Astrocyte (in vitro differentiated cells and primary cell): ENCODE data around the gene TIMM44. TPM values are rescaled to one million over a fixed set of nuclear protein-coding genes. Genes with fewer than 3 reads are reported as not detected.
A peak's percentile ranks its signal among the peaks of the same experiment; 100 is the strongest.

Experiments used
- DNase-seq: peaks from one replicate; pipeline ENCODE4 v3.0.0-alpha.2; 2010; ENCODE audit warnings: low read depth
- FAIRE-seq: peaks from 2 replicates; lab custom pipeline; 2011; peaks lifted over from hg19 to GRCh38; lab: Jason Lieb, UNC
- H2AFZ ChIP-seq: 2 replicates; pipeline ENCODE4 v1.6.0; 2012; ENCODE audit warnings: low read depth, low read length, inconsistent platforms
- H3K27ac ChIP-seq: 2 replicates; pipeline ENCODE4 v1.5.1; 2011; ENCODE audit warnings: low read depth, low read length, inconsistent platforms
- H3K27me3 ChIP-seq: 2 replicates; pipeline ENCODE4 v1.6.0; 2011; ENCODE audit warnings: low read length, inconsistent platforms; ENCODE audit not compliant: insufficient read depth
- H3K36me3 ChIP-seq: 2 replicates; pipeline ENCODE4 v1.5.1; 2011; ENCODE audit warnings: low read length, inconsistent platforms; ENCODE audit not compliant: insufficient read depth
- H3K4me1 ChIP-seq: 2 replicates; pipeline ENCODE4 v1.5.1; 2011; ENCODE audit warnings: low read length, inconsistent platforms; ENCODE audit not compliant: insufficient read depth
- H3K4me2 ChIP-seq: 2 replicates; pipeline ENCODE4 v1.6.0; 2012; ENCODE audit warnings: low read length, inconsistent platforms
- H3K4me3 ChIP-seq: 2 replicates; pipeline ENCODE4 v1.5.1; 2011; ENCODE audit warnings: low read depth, mild to moderate bottlenecking, low read length, inconsistent platforms; ENCODE audit not compliant: insufficient read depth
- H3K79me2 ChIP-seq: 2 replicates; pipeline ENCODE4 v1.6.0; 2012; ENCODE audit warnings: mild to moderate bottlenecking, low read length, inconsistent platforms; ENCODE audit not compliant: insufficient read depth
- H3K9ac ChIP-seq: 2 replicates; pipeline ENCODE4 v1.6.0; 2012; ENCODE audit warnings: mild to moderate bottlenecking, low read length, inconsistent platforms
- H3K9me3 ChIP-seq: 2 replicates; pipeline ENCODE4 v1.5.1; 2012; ENCODE audit warnings: low read depth, mild to moderate bottlenecking, low read length, inconsistent platforms; ENCODE audit not compliant: insufficient read depth
- H4K20me1 ChIP-seq: 2 replicates; pipeline ENCODE4 v1.6.0; 2012; ENCODE audit warnings: low read length, inconsistent platforms; ENCODE audit not compliant: insufficient read depth
- H3K27ac Mint-ChIP-seq: one replicate; pipeline ENCODE4 v1.8.0; 2021; ENCODE audit warnings: mild to moderate bottlenecking, mixed read lengths; ENCODE audit not compliant: unreplicated experiment
- H3K27me3 Mint-ChIP-seq: one replicate; pipeline ENCODE4 v1.8.0; 2021; ENCODE audit warnings: low read depth, mixed read lengths; ENCODE audit not compliant: unreplicated experiment
- H3K36me3 Mint-ChIP-seq: one replicate; pipeline ENCODE4 v1.8.0; 2021; ENCODE audit warnings: low read depth, mixed read lengths; ENCODE audit not compliant: unreplicated experiment
- H3K4me1 Mint-ChIP-seq: one replicate; pipeline ENCODE4 v1.8.0; 2021; ENCODE audit warnings: low read depth, mixed read lengths; ENCODE audit not compliant: unreplicated experiment
- H3K4me3 Mint-ChIP-seq: one replicate; pipeline ENCODE4 v1.8.0; 2021; ENCODE audit warnings: mild to moderate bottlenecking, moderate library complexity, mixed read lengths; ENCODE audit not compliant: unreplicated experiment
- H3K9me3 Mint-ChIP-seq: one replicate; pipeline ENCODE4 v1.8.0; 2021; ENCODE audit warnings: mild to moderate bottlenecking, mixed read lengths; ENCODE audit not compliant: unreplicated experiment
- CTCF ChIP-seq: IDR thresholded peaks from 2 replicates; pipeline ENCODE4 v1.5.1; 2011; ENCODE audit warnings: low read depth, mild to moderate bottlenecking, inconsistent platforms, low read length, moderate library complexity; ENCODE audit not compliant: insufficient read depth
- EZH2 ChIP-seq: IDR thresholded peaks from 2 replicates; pipeline ENCODE4 v1.6.1; 2012; ENCODE audit warnings: mild to moderate bottlenecking, low read length, inconsistent platforms; ENCODE audit not compliant: insufficient read depth
- total RNA-seq: library from RNA; stranded (reverse); gene quantifications from 2 replicates; pipeline ENCODE4 v1.2.1, GENCODE V29; 2021

TIMM44 gene
- total RNA-seq, 1 donor from 2014 or later = 71.1 TPM

GRCh38 chr19:7885818-7886217 lies 57.6 kb downstream of the TIMM44 start:
- DNase-seq (no peak), FAIRE-seq (no peak)
- Mint-ChIP-seq H3K27ac (no peak overlapping the region), H3K9me3 (no peaks in the 10 kb centered on the region), H3K4me1 (no peaks in the 10 kb centered on the region), H3K36me3 (no peaks in the 10 kb centered on the region), H3K4me3 (no peak overlapping the region), H3K27me3 (no peaks in the 10 kb centered on the region)
- H3K4me3 ChIP-seq = no peak overlapping the region
- no peaks in the 10 kb centered on the region for H4K20me1 ChIP-seq
- H3K4me2 ChIP-seq = no peak overlapping the region
- TF ChIP-seq EZH2 (no peak), CTCF (no peak)
- H2AFZ ChIP-seq = no peak overlapping the region
- no peaks in the 10 kb centered on the region for H3K27me3 ChIP-seq
- peaks cover 7% of the 10 kb centered on the region for H3K4me1 ChIP-seq
- H3K36me3 ChIP-seq = no peaks in the 10 kb centered on the region
- H3K27ac ChIP-seq = no peak overlapping the region
- H3K9ac ChIP-seq = no peak overlapping the region
- peaks cover 7% of the 10 kb centered on the region for H3K79me2 ChIP-seq
- peaks cover 4% of the 10 kb centered on the region for H3K9me3 ChIP-seq

- no peaks in the 10 kb centered on the region for H4K20me1 ChIP-seq
- H3K4me3 ChIP-seq = no peak overlapping the region
- Mint-ChIP-seq H3K27ac (no peak overlapping the region), H3K9me3 (no peaks in the 10 kb centered on the region), H3K4me1 (no peaks in the 10 kb centered on the region), H3K27me3 (no peaks in the 10 kb centered on the region), H3K36me3 (no peaks in the 10 kb centered on the region), H3K4me3 (peak overlapping the region; percentile 60)
- TF ChIP-seq CTCF (no peak), EZH2 (no peak)
- no peak overlapping the region for H3K4me2 ChIP-seq
- no peaks in the 10 kb centered on the region for H3K27me3 ChIP-seq
- no peak overlapping the region for H3K9ac ChIP-seq
- no peak for DNase-seq
- peaks cover 4% of the 10 kb centered on the region for H3K9me3 ChIP-seq
- no peak overlapping the region for H2AFZ ChIP-seq
- FAIRE-seq = no peak
- H3K27ac ChIP-seq = no peak overlapping the region
- H3K4me1 ChIP-seq = peaks cover 6% of the 10 kb centered on the region
- peaks cover 5% of the 10 kb centered on the region for H3K79me2 ChIP-seq
- H3K36me3 ChIP-seq = no peaks in the 10 kb centered on the region
Measured at GRCh38 chr19:7883796-7884570, 59.5 kb downstream of the TIMM44 start.

- Mint-ChIP-seq H3K27me3 (no peaks in the 10 kb centered on the region), H3K9me3 (no peaks in the 10 kb centered on the region), H3K27ac (no peak overlapping the region), H3K4me3 (no peak overlapping the region), H3K36me3 (no peaks in the 10 kb centered on the region), H3K4me1 (no peaks in the 10 kb centered on the region)
- Histone ChIP-seq H3K36me3 (no peaks in the 10 kb centered on the region), H3K9me3 (peaks cover 4% of the 10 kb centered on the region), H3K4me1 (no peaks in the 10 kb centered on the region), H3K79me2 (no peaks in the 10 kb centered on the region), H3K4me3 (no peak overlapping the region), H3K27me3 (no peaks in the 10 kb centered on the region), H3K27ac (no peak overlapping the region), H2AFZ (no peak overlapping the region), H3K4me2 (no peak overlapping the region), H3K9ac (no peak overlapping the region), H4K20me1 (no peaks in the 10 kb centered on the region)
- no peak for FAIRE-seq
- no peak for DNase-seq
- TF ChIP-seq EZH2 (no peak), CTCF (no peak)
Measured at GRCh38 chr19:7883105-7883504, 60.4 kb downstream of the TIMM44 start.
